ENCODE results near the gene PAQR8. TPM values are rescaled to one million over a fixed set of nuclear protein-coding genes. Genes with fewer than 3 reads are reported as not detected.

Gene PAQR8
- total RNA-seq, 1 experiment from 2014 or later, result 3.0 TPM

DNA sequence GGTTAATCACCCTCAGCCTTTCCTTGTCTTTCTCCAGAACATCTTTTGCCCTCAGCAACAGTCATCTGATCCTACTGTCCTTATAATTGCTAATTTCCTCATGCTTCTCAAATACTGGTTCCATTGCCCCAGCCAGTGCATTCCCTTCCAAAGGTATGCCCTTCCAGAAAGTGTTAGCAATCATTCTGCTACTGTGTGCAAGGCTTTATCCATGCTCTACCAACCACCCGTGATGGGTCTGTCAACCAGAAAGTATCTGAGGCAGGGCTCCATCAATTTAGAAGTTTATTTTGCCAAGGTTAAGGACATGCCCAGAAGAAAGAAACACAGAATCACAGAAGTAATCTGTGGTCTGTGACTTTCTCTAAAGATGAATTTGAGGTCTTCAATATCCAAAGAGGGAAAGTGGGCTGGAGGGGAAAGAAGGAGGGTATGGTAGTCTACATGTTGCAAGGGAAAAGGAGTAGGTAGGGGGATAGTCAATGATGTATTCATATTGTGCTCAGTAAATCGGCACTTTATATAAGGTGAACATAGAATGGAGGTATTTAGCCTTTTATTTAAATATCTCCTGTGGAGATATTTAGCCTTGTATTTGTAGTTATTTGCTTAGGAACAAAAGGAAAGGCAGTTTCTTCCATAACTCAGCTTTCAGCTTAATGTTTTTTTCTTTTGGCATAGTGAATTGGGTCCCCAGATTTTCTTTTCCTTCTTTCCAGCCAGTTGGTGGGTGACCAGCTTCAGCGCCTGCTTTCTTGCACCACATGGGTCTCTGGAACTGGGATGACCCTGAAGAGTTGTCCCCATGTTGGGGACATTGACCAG lies 35.2 kb upstream of the PAQR8 start:
- Histone ChIP-seq H3K4ac (ENCODE audit: low read depth, low read length) (no peak overlapping the region), H2AK5ac (ENCODE audit: insufficient read length, low read length) (no peak overlapping the region), H4K91ac (ENCODE audit: insufficient read length, low read depth, low read length) (no peak overlapping the region), H3K4me2 (ENCODE audit: insufficient read depth, insufficient read length, low read length) (peak overlapping the region; percentile 39), H2BK20ac (ENCODE audit: low read depth, low read length, poor library complexity, severe bottlenecking) (no peak overlapping the region), H3K79me2 (ENCODE audit: insufficient read depth, low read length) (no peaks in the 10 kb centered on the region), H3K79me1 (ENCODE audit: insufficient read depth, low read depth, low read length, poor library complexity, severe bottlenecking) (no peaks in the 10 kb centered on the region), H2BK12ac (ENCODE audit: insufficient read length, low read depth, low read length) (no peak overlapping the region), H2BK5ac (ENCODE audit: insufficient read length, low read length) (no peak overlapping the region), H3K23ac (ENCODE audit: insufficient read length, low read depth, low read length) (no peak overlapping the region), H3K56ac (ENCODE audit: insufficient read length, low read depth, low read length) (no peak overlapping the region), H3K23me2 (ENCODE audit: insufficient read length, low read depth, low read length, poor library complexity, severe bottlenecking) (no peaks in the 10 kb centered on the region), H3K18ac (ENCODE audit: insufficient read length, low read depth, low read length) (no peak overlapping the region), H2AFZ (ENCODE audit: low read length) (no peak overlapping the region), H3K27ac (ENCODE audit: insufficient read length, low read depth, low read length) (peak overlapping the region; percentile 73), H4K8ac (replicated peaks; ENCODE audit: insufficient read length, low read depth, low read length) (no peak overlapping the region), H3T11ph (ENCODE audit: low read length) (no peak overlapping the region), H3K4me1 (ENCODE audit: insufficient read depth, low read length) (peaks cover 7% of the 10 kb centered on the region), H4K5ac (ENCODE audit: insufficient read length, low read depth, low read length) (no peak overlapping the region), H3K14ac (ENCODE audit: insufficient read depth, low read length) (no peak overlapping the region), H3K9ac (ENCODE audit: extremely low read depth, insufficient read length, low read length) (no peak overlapping the region), H2BK15ac (ENCODE audit: low read depth, low read length) (no peak overlapping the region), H3K27me3 (ENCODE audit: insufficient read depth, low read length) (no peaks in the 10 kb centered on the region), H3K9me3 (ENCODE audit: control insufficient read depth, low read depth, low read length) (no peaks in the 10 kb centered on the region), H4K20me1 (ENCODE audit: control insufficient read depth, insufficient read depth, insufficient read length) (no peaks in the 10 kb centered on the region), H2BK120ac (ENCODE audit: low read depth, low read length, poor library complexity, severe bottlenecking) (no peak overlapping the region)
- TF ChIP-seq, protein P1, sequence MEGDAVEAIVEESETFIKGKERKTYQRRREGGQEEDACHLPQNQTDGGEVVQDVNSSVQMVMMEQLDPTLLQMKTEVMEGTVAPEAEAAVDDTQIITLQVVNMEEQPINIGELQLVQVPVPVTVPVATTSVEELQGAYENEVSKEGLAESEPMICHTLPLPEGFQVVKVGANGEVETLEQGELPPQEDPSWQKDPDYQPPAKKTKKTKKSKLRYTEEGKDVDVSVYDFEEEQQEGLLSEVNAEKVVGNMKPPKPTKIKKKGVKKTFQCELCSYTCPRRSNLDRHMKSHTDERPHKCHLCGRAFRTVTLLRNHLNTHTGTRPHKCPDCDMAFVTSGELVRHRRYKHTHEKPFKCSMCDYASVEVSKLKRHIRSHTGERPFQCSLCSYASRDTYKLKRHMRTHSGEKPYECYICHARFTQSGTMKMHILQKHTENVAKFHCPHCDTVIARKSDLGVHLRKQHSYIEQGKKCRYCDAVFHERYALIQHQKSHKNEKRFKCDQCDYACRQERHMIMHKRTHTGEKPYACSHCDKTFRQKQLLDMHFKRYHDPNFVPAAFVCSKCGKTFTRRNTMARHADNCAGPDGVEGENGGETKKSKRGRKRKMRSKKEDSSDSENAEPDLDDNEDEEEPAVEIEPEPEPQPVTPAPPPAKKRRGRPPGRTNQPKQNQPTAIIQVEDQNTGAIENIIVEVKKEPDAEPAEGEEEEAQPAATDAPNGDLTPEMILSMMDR (conservative IDR thresholded peaks at IDR 0.05), result no peak
- WGBS (ENCODE audit: extremely low coverage, insufficient read length, low lambda C conversion rate), result no CpG with 5 or more reads among the region's 3 CpGs
- Mint-ChIP-seq H3K27ac (peak overlapping the region in 2 of 3 experiments; percentile 91 to 97; a peak in 4 of 7 replicates), H3K9me3 (no peaks in the 10 kb centered on the region; a peak in 2 of 5 replicates), H3K36me3 (ENCODE audit: insufficient read depth in 1 of 3, low read depth in 3 of 3) (peaks cover 0 to 1% (median 0%) of the 10 kb centered on the region in 3 experiments; a peak in 1 of 7 replicates), H3K27me3 (ENCODE audit: low read depth) (peaks cover 14% of the 10 kb centered on the region), H3K4me1 (peaks cover 24 to 34% of the 10 kb centered on the region in 2 experiments), H3K4me3 (no peak overlapping the region; a peak in 1 of 5 replicates)
- no peak for DNase-seq

Measured in H9 (cell line).